Measurements from ENCODE around the gene LTBP1.

GRCh38 chr2:33267043-33267442, 320.3 kb downstream of the LTBP1 start:
- TF ChIP-seq CTCF (IDR thresholded peaks at IDR 0.05; ENCODE audit: low read depth, low read length, missing input control) (no peak), GABPA (IDR thresholded peaks at IDR 0.05 in 1 of 2, conservative IDR thresholded peaks at IDR 0.05 in 1 of 2) (no peak), FOXA1 (IDR thresholded peaks at IDR 0.05) (no peak), EGR1 (IDR thresholded peaks at IDR 0.05; ENCODE audit: low read depth in 2 of 2) (no peak), REST (IDR thresholded peaks at IDR 0.05) (no peak), RXRA (IDR thresholded peaks at IDR 0.05) (no peak), YY1 (IDR thresholded peaks at IDR 0.05) (no peak), ZBTB33 (IDR thresholded peaks at IDR 0.05) (no peak), MAX (IDR thresholded peaks at IDR 0.05) (no peak), TAF1 (conservative IDR thresholded peaks at IDR 0.05) (no peak), NR2F2 (IDR thresholded peaks at IDR 0.05) (no peak), HNF4G (IDR thresholded peaks at IDR 0.05) (no peak)

Data from liver (tissue), 3 donors.